HG02623 (cell line): Measurements from ENCODE around the gene PAX8.

Experiments used
- ATAC-seq: cut with Tn5 transposase; IDR thresholded peaks from one replicate; pipeline ENCODE4 v1.9.1; 2021; ENCODE audit warnings: moderate library complexity; ENCODE audit not compliant: unreplicated experiment

PAX8 gene

DNA sequence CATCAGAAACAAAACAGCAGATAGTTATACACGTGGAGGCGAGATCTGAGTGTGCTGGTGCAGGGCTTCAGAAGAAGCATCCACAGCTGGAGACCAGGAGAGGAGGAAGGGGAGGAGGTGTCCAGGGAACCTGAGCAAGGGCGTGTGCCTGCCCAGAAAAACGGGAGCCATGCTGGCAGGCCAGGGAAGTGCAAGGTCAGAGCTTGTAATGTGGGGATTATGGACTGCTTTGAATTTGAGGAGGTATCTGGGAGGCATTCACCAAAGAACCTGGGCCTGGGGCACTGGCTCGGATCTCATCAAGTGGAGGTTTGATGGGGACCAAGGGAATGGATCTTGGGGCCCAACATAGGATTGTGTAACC lies 92.3 kb downstream of the PAX8 start:
- ATAC-seq = no peak

DNA sequence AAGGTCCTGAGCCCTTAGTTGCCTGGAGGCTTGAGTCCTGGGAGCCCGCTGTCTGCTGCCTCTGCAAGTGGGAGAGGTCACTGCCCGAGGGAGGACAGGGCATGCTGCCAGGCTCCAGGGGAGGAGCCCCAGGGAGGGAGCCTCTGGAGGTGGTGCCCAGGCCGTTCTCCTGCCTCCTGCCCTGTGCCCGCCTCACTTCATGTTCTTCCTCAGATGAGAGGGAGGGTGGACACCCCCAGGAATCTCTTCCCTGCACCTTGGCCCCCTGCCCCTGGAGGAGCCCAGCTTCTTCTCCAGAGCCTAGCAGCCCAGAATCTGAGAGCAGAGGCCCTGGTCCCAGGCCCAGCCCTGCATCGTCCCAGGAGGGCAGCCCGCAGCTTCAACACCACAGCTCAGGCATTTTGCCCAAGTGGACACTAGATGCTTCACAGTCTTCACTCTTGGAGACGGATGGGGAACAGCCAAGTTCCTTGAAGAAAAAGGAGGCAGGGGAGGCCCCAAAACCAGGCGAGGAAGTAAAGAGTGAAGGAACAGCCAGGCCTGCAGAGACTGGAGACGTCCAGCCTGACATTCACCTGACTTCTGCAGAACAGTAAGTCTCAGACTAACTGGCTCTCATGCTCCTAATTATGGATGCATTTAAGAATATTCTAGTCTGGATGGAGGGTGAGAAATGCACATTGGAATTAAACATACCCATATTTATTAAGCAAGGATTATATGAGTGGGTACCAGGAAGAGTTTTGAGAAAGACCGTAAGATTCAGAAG lies 92.9 kb downstream of the PAX8 start:
- no peak for ATAC-seq

DNA sequence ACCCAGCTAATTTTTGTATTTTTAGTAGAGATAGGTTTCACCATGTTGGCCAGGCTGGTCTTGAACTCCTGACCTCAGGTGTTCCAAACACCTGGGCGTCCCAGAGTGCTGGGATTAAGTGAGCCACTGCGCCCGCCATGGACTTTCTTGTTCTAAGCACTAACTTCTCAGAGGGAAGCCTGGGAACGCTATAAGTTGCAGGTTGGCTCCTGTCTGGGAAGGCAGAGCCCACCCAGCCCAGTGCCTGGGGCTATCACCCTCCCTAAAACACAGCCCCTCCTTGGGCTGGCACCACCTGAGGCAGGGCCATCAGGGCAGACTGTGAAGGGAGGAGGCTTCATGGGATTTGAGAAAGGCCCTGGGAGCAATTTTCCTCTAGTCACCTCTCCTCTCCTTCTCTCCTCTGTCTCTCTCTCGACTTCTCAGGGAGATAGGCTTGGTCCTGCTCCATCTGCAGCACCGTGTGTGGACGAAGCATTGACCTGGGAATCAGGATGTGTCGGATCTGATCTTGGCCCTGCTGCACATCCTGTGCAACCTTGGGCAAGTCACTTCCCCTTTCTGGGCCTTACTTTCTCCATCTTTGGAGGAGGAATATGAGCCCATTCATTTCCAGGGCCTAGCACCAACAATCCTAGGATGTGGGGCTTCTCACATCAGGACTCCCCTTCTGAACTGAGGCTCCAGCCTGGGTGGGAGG lies 94.0 kb downstream of the PAX8 start:
- ATAC-seq = no peak

DNA sequence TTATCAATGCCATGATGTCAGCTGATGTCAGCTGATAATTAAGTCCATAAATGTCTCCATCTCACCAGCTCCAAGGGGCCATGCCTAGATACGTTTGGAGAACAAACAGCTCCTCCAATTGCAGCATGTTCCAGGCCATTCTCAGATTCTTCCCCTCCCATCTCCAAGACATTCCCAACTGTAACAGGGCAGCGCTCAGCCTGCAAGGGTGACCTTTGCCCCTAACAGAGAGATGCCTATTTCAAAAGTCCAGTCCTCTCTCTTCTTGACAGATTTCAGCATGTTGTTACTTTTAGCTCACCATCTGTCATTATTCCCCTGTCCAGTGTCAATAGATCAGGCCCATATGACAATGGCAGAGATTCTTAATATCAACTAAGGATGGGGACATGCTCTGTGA lies 95.0 kb downstream of the PAX8 start:
- no peak for ATAC-seq

DNA sequence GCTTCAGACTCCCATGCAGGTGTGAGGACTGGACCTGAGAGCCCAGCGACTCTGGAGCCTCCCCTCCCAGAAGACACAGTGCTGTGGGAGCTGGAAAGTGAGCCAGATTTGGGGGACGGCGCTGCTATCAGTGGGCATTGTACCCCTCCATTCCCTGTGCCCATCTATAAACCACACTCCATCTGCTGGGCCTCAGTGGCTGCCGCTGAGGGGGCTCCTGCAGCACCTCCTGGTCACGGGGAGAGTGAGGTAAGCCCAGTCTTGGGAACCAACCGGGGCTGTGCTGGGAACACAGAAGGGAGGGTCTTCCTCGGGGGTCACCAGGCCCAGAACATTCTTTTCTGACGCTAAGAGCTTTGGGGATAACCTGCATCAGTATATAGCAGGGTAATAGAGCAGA lies 95.5 kb downstream of the PAX8 start:
- ATAC-seq = no peak

DNA sequence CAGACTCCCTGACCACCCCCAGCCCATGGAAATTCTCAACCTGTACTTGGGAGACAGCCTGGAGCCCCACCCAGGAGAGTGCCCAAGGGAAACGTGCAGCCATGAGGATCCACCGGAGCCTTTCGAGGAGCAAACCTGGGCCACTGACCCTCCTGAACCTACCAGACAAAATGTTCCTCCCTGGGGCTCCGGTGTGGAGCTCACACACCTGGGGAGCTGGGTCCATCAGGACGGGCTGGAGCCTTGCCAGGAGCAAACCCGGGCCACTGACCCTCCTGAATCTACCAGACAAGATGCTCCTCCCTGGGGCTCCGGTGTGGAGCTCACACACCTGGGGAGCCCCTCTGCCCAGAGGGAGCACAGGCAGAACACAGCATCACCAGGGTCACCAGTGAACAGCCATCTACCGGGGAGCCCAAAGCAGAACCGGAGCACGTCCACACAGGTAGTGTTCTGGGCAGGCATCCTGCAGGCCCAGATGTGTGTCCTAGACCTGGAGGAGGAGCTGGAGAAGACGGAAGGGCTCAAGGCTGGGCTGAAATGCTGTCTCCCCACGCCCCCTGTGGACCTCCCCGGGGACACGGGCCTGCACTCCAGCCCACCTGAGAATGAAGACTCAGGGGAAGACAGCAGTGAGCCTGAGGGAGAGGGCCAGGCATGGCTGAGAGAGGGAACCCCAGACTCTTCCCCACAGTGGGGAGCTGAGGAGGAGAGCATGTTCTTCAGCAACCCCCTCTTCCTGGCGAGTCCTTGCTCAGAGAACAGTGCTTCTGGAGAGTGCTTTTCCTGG lies 96.1 kb downstream of the PAX8 start:
- no peak for ATAC-seq

DNA sequence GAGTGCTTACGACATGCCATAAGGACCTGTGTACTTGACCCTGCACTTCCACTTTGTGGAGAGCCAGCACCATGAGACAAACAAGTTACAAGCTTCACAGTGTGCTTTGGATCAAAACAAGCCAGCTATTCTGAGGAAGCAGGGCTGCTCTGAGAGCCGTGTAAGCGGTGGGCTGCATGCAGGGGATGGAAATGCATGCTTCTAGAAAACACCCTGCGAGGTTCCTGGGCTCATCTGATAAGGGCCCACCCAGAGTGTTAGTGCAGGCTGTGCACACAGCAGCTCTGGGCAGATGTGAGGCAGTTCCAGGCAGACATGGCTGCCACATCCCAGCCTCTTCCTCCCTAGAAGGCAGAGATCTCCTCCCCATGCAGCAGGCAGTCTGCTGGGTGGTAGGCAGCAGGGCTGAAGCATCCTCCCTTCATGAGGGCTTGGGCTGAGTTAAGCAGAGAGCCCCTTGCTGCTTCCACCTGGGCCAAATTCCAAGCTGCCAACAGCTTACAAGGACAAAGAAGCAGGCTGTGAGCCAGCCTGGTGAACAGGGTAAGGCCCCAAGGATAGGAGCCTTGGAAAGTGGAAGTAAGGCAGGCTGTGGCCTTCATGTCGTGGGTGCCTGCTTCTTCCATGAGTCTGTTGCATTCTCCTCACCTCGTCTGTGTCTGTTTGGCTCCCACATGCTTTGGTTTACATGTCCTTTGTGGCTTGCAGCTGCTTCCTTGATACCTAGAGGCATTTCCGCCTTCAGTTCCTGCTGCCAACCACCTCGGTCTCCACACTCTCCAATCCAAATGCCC lies 97.3 kb downstream of the PAX8 start:
- no peak for ATAC-seq

DNA sequence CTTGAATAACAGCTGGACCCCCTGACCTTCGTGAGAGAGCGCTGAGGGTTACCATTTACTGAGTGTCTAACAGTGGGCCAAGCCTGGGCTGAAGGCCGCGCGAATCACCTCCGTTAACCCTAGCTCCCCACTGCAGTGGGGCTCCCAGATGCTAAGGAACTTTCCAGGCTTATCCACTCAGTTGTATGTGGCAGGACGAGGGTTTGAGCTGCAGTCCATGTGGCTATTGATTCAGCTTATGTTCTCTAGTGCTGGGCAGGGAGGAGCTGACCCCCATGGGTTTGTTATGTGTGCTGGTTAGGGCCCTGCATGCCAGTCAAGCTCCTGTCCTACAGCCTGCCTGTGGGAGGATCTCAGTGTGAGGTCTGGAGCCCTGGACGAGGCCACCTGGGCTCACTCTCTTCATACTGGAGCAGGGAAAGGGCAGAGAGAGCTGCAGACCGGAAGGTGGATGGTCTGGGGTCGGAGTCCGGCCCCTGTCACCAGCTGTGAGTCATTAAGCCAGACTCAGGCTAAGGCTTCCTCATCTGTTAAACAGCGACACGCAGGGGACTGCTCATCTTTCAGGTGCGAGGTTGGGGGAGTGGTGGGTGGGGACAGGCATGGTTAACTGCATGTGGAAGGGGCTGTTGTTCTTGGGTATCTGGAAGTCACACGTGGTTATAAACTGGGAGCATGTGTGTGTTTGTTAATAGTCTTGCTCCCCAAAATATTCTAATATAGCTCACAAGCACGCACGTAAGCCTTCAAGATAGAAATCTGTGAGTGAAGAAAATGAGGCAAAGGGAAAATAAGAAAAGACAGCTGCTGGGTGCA lies 98.4 kb downstream of the PAX8 start:
- no peak for ATAC-seq

DNA sequence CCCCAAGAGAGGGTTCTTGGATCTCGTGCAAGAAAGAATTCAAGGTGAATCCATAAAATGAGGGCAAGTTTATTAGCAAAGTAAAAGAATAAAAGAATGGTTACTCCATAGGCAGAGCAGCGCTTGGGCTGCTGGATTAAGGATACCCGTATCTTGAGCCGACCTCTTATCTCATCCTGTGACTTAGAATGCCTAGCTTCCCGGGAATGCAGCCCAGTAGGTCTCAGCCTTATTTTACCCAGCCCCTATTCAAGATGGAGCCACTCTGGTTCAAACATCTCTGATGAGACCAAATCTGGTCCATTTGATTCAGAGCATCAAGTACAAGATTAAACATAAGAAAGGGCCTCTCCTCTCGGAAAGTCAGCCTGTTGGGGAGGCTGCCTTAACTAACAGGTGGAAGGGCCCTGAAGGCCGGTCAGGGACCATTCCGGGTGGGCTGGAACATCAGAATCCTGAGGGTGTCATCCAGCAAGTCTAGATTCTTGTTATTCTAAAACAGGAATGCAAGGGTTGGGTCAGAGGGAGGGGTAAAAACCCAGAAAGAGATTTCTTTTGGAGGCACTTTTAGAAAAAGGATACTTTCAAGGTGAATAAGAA lies 99.2 kb downstream of the PAX8 start:
- ATAC-seq = no peak

DNA sequence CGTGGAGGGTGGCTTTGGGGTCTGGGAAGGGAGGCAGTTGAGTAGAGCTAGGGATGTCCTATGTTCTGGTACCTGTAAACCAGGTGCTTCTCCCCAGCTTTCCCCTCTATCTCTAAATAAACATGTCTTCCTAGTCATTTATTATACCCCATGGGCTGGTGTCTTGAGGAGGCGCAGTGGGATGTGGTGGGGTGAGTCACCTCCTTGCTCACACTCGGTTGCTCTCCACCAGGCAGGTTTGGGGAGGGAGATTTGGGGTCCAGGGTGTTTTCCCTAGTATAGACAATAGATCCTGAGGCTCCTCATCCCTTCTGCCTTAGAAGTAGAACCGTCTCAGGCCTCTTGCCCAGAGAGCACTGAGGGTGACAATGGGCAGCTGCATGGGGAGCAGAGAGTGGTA lies 99.8 kb downstream of the PAX8 start:
- ATAC-seq = no peak

DNA sequence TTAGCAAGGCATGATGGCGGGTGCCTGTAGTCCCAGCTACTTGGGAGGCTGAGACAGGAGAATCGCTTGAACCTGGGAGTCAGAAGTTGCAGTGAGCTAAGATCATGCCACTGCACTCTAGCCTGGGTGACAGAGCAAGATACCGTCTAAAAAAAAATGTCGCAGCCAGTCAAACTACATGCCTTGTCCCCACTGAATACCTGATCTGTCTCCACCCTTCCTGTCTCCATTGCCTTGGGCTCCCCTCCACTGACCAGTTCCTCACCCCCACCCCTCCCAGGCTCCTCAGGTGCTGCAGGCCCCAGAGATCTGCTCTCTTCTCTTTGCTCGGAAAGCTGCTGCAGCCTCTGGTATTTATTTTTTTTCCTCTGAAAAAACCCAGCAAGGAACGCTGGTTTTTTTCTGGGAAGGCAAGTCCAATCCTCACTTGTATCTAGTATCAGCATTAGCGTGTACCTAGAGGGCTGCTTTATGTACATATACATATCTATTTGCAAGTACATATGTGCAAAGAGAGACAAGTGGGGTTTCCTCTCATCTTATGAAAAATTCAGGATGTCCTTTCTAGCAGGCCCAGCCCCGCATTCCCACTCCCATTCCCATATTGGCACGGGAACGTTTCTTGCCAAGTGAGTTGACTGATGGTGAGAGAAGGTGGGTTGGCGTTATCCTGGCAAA lies 100.5 kb downstream of the PAX8 start:
- ATAC-seq = no peak

DNA sequence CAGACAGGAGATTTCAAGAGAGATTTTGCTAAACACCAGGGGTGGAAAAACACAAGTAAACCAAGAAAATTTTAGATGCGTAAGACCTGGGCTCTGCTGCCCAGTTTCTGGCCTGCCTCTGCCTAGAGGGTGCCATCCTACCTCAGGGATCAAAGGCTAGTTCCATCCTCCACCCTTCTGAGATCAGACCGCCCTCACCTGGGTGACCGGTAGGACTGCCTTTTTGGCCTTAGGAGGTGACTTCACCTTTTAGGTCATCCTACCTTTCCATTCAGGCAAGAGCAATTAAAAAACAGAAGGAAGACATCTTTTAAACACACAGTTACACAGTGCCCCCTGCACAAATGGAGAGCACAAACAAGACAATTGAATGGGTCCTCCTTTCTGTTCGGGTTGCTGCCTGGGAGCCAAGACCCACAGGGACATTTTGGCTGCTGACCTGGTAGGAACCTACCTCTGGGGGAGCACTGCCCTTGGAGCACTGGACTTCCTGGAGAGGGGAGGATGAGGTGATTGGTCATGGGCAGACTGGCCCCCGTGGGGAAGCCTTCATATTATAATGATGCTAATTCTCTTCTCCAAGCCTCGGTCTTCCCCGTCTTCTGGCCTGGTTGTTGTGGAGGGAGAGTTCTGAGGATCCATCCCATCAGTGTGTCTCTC lies 101.9 kb downstream of the PAX8 start:
- ATAC-seq = no peak

DNA sequence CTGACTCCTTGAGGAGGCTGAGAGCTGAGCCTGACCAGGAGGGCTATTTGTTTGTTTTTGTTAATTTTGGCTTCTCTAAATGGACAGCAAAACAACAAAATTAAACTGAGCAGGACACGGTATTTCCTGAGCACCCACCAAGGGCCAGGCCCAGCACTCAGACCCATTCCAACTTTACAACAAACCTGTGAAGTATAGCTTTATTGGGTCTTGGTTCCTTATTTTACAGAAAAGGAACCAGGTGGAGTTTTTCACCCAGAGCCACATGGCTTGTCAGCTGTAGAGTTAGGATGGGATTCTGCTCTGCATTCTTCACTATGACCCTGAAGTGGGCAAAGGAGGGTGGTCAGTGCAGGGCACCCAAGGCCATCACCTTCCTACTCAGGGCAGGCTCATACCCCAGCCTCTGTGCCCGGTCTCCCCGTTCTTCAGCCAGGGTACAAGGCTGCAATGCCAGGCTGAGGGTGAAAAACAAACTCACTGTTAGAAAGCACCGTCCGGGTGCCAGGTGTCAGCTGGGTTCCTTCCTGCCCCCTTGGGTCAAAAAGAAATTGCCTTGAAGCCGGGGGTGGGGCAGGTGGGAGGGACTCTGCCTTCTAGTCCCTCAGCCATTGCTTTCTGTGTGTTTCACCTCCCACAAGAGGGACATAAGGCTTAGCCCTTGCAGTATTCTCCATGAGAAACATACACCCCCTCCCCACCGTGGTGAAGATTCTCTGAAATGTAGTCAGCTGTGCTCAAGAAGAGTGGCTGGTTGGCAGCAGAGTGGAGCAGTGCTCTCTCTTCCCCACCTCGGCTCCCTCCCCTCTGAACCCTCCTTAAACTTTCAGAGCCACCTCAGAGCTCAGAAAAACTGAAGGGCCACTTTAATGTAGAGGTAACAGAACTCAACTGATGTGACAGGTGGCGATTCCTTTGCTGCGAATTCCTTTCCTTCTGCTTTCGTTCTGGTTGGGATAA lies 102.7 kb downstream of the PAX8 start:
- ATAC-seq = no peak

DNA sequence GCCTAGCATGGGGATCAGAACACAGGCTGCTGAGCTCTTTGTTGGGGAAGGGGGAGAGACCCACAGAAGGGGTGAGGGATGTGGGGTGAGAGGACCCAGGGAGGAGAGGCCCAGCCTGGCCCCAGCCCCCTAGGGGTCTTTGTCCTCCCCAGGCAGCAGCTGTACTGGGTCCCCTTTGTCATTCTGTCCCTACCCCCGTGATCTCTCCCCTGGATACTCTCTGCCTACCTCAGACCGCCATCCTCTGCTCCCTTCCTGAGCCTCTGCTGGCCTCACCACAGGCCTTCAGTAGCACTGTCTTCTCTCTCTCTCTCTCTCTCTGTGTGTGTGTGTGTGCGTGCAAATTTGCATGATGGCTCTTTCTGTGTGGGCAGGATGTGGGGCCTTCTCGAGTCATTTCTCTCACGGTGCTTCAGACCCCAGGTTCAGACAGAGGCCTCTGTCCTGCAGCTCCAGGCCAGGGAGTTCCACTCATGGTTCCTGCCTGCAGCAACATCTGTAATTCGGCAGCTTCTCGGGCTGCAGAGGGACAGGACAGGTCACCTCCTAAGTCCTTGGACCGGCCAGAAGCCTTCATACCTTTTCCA lies 103.6 kb downstream of the PAX8 start:
- peak; percentile 67 for ATAC-seq

DNA sequence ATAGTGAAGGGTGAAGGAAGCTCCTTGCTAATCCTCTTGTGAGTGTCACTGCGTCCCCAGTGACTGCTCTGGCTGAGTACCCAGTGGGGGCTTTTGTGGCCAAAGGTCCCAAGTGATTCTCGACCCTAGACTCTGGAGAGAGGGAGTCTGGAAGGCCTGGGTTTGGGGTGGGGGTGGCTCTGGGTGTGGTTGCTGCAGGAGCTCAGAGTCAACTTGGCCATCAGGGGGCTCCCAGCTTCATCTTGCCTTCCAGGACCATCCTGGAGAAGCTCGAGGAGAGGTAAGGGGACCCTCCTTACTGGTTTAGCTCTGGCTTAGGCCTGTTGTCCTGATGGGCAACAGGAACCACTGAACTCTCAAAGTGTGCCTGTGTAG lies 104.4 kb downstream of the PAX8 start:
- ATAC-seq = no peak

DNA sequence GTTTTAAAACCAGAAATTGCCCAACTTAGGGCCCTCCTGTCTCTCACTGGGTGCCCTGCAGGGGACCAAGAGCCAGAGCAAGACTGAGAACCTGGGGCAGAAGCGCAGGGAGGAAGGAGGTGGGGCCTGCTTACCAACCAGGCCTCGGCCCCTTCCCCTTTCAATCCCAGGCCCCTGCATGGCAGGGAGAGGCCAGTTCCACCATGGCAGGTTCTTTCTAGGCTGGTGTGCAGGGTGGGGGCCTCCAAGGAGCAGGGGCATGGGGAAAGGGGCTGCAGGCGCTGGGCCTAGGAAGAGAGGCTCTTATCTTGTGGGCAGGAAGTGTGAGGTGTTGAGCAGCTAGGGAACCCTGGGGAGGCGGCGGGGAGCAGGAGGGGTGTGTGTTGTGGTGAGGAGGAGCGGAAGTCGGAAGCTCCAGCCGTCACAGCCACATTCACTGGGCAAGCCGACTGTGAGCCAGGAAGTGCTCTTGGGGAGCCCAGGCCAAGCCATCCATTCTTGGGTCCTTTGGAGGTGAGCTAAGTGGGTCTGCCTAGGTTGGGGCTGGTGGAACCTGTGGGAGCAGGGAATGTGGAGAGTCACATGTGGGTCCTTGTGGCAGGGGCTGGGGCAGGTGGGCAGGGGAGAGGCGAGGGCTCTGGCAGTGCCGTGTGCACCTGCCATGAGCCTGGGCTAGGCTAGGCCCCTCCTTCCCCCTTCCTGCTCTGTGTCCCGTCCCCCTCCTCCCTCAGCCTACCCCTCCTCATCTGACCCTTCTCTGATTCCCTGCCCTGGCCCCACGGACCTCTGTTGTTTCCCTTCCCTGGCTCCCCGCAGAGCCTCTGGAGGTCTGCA lies 105.0 kb downstream of the PAX8 start, which contains the start of gene PSD4:
Gene PSD4 (plus strand): TSS at position 430 of the 834 bp plus-strand sequence. CDS start 8,486 bp downstream, outside the sequence.
- ATAC-seq = peak; percentile 62
